HepG2 (cell line): ENCODE measurements around the gene UBE2M. TPM values are rescaled to one million over a fixed set of nuclear protein-coding genes. Genes with fewer than 3 reads are reported as not detected.

ENCODE experiments used
- CBX1 ChIP-seq: IDR thresholded peaks from one replicate; pipeline ENCODE4 v1.6.1; 2016; ENCODE audit warnings: antibody characterized with exemption, low read depth
- CBX5 ChIP-seq: sonication (generic); formaldehyde crosslinking; IDR thresholded peaks from 2 replicates; pipeline ENCODE4 v1.4.0; 2020; ENCODE audit warnings: missing genetic modification reagents, borderline replicate concordance
- CREB1 ChIP-seq, 2 experiments: fragments of 450-650 bp in 1 of 2; IDR thresholded peaks; 2 replicates each; pipeline ENCODE4 v1.6.1; 2016 to 2017; ENCODE audit warnings: control low read depth in 1 of 2, mild to moderate bottlenecking in 1 of 2, missing compliant biosample characterization in 1 of 2, missing genetic modification characterization in 1 of 2
- IRX3 ChIP-seq: sonication (generic); formaldehyde crosslinking; IDR thresholded peaks from 2 replicates; pipeline ENCODE4 v1.8.1; 2023; ENCODE audit warnings: mild to moderate bottlenecking, low read depth, missing genetic modification reagents, borderline replicate concordance
- RXRB ChIP-seq: IDR thresholded peaks from 2 replicates; pipeline ENCODE4 v1.6.1; 2016; ENCODE audit warnings: borderline replicate concordance, missing genetic modification reagents, missing compliant biosample characterization
- SKIL ChIP-seq: sonication (generic); formaldehyde crosslinking; IDR thresholded peaks from 2 replicates; pipeline ENCODE4 v1.8.0; 2022; ENCODE audit warnings: missing genetic modification reagents, mild to moderate bottlenecking, moderate library complexity, borderline replicate concordance
- SOX5 ChIP-seq: IDR thresholded peaks from 2 replicates; pipeline ENCODE4 v1.6.1; 2016; ENCODE audit warnings: borderline replicate concordance
- STAT6 ChIP-seq: sonication (generic); formaldehyde crosslinking; IDR thresholded peaks from 2 replicates; pipeline ENCODE4 v1.4.0; 2020; ENCODE audit warnings: missing genetic modification reagents, mild to moderate bottlenecking, borderline replicate concordance
- TCF7L2 ChIP-seq: IDR thresholded peaks from 2 replicates; pipeline ENCODE4 v1.6.1; 2011; ENCODE audit warnings: mild to moderate bottlenecking, low read depth, low read length, moderate library complexity
- TSC22D2 ChIP-seq: sonication (generic); formaldehyde crosslinking; IDR thresholded peaks from 2 replicates; pipeline ENCODE4 v1.5.1; 2020; ENCODE audit warnings: missing genetic modification reagents, mild to moderate bottlenecking, borderline replicate concordance
- ZBTB3 ChIP-seq: sonication (generic); formaldehyde crosslinking; IDR thresholded peaks from 2 replicates; pipeline ENCODE4 v1.4.0; 2020; ENCODE audit warnings: low read depth, mild to moderate bottlenecking, moderate library complexity, missing genetic modification reagents, borderline replicate concordance
- ZBTB44 ChIP-seq: sonication (generic); formaldehyde crosslinking; IDR thresholded peaks from 2 replicates; pipeline ENCODE4 v1.4.0; 2020; ENCODE audit warnings: missing genetic modification reagents
- ZNF282 ChIP-seq: fragments of 450-650 bp; IDR thresholded peaks from 2 replicates; pipeline ENCODE4 v1.6.1; 2018; ENCODE audit not compliant: partially characterized antibody
- ZNF510 ChIP-seq: sonication (generic); formaldehyde crosslinking; IDR thresholded peaks from 2 replicates; pipeline ENCODE4 v1.4.0; 2020; ENCODE audit warnings: low read depth, mild to moderate bottlenecking, missing genetic modification reagents
- ZNF530 ChIP-seq: sonication (generic); formaldehyde crosslinking; IDR thresholded peaks from 2 replicates; pipeline ENCODE4 v1.5.0; 2020; ENCODE audit warnings: low read depth, mild to moderate bottlenecking, missing genetic modification reagents
- ZNF589 ChIP-seq: sonication (generic); formaldehyde crosslinking; conservative IDR thresholded peaks from 2 replicates; pipeline ENCODE4 v1.8.0; 2022; ENCODE audit warnings: mild to moderate bottlenecking, moderate library complexity, missing genetic modification reagents
- ZNF619 ChIP-seq: sonication (generic); formaldehyde crosslinking; IDR thresholded peaks from 2 replicates; pipeline ENCODE4 v1.4.0; 2020; ENCODE audit warnings: mild to moderate bottlenecking, missing genetic modification reagents
- ZXDC ChIP-seq: sonication (generic); formaldehyde crosslinking; IDR thresholded peaks from 2 replicates; pipeline ENCODE4 v1.5.0; 2020; ENCODE audit warnings: mild to moderate bottlenecking, missing genetic modification reagents
- polyA plus RNA-seq, 8 experiments: library from polyadenylated mRNA; depleted of rRNA in 3 of 8; stranded (reverse) in 7 of 8; unstranded in 1 of 8; fragments of >200 nt; fragmentation: Illumina TruSeq in 4 of 8; extraction: Trizol in 4 of 8; gene quantifications; 2 replicates each; pipeline versions ENCODE4 v1.2.1 to v1.2.3, GENCODE V29; 2011 to 2016; ENCODE audit warnings: low read depth in 4 of 8, missing spikeins in 1 of 8, mixed read lengths in 1 of 8; ENCODE audit not compliant: insufficient read depth in 1 of 8
- total RNA-seq, 5 experiments: library from RNA; depleted of rRNA; stranded (reverse); fragments of >200 nt; fragmentation: Illumina TruSeq; extraction: Trizol; gene quantifications; 2 replicates each; pipeline ENCODE4 v1.2.3, GENCODE V29; 2016; ENCODE audit warnings: low read depth in 1 of 5

UBE2M gene
- total and polyA plus RNA-seq, 2 of the 13 experiments (the other 11 are each of a cell fraction or from before 2014, with no cell fraction given), result 36.2 to 50.3 TPM

GRCh38 chr19:58554494-58555368, 3.7 kb downstream of the UBE2M start, which contains the start of gene CHMP2A (continued):
- peak; percentile 16; the same call in 1 of the 2 replicates for TF ChIP-seq CBX5 (CRISPR knock-in tag)
- no peak for TF ChIP-seq ZNF282
- 0 out of 2 replicates have a peak, but pooled peaks have one; percentile 44 for TF ChIP-seq STAT6 (CRISPR knock-in tag)
- TF ChIP-seq IRX3 (CRISPR knock-in tag), result no peak
- 0 out of 2 replicates have a peak, but pooled peaks have one; percentile 53 for TF ChIP-seq SKIL (CRISPR knock-in tag)
- TF ChIP-seq TCF7L2, result no peak
- TF ChIP-seq RXRB, result no peak
- no peak for TF ChIP-seq ZBTB44 (CRISPR knock-in tag)
- TF ChIP-seq ZBTB3, result no peak
- TF ChIP-seq CBX1, result peak; percentile 34
- 0 out of 2 replicates have a peak, but pooled peaks have one; percentile 43 for TF ChIP-seq TSC22D2
- TF ChIP-seq ZNF530, result no peak
- 0 out of 2 replicates have a peak, but pooled peaks have one; percentile 71 for TF ChIP-seq ZNF589 (CRISPR knock-in tag)
- TF ChIP-seq SOX5 (CRISPR knock-in tag), result no peak; the same call in 1 of the 2 replicates
- peak; percentile 42; the same call in 1 of the 2 replicates for TF ChIP-seq ZNF619
- no peak for TF ChIP-seq ZXDC (CRISPR knock-in tag)
- TF ChIP-seq ZNF510 (CRISPR knock-in tag), result 0 out of 2 replicates have a peak, but pooled peaks have one; percentile 46
- peak; percentile 93 for TF ChIP-seq CREB1 (IDR thresholded peaks at IDR 0.05)
- TF ChIP-seq CREB1 (CRISPR knock-in tag; IDR thresholded peaks at IDR 0.05), result peak; percentile 90
